H1 (cell line): ENCODE measurements around the gene INIP. TPM values are rescaled to one million over a fixed set of nuclear protein-coding genes. Genes with fewer than 3 reads are reported as not detected.

ENCODE experiments used
- CTCF ChIA-PET: fragments of 300-600 bp; sonication (Branson Sonifier 250); formaldehyde crosslinking; loops from one replicate; lab custom pipeline; 2021; ENCODE audit not compliant: partially characterized antibody; lab: Charles Lee
- POLR2A ChIA-PET: fragments of 300-600 bp; sonication (Branson Sonifier 250); formaldehyde crosslinking; loops from one replicate; lab custom pipeline; 2021; ENCODE audit warnings: inconsistent platforms; ENCODE audit not compliant: partially characterized antibody; lab: Charles Lee
- DNase-seq, 2 experiments: peaks; one replicate each; pipeline versions ENCODE4 v3.0.0 to v3.0.0-alpha.2; 2010 to 2022; ENCODE audit warnings: low spot score in 2 of 2, low read depth in 1 of 2, mixed read lengths in 1 of 2
- FAIRE-seq: peaks from 2 replicates; lab custom pipeline; 2011; peaks lifted over from hg19 to GRCh38; lab: Jason Lieb, UNC
- H2AFZ ChIP-seq: 2 replicates; pipeline ENCODE4 v1.8.1; 2012; ENCODE audit warnings: low read length, inconsistent platforms
- H2AK5ac ChIP-seq: 2 replicates; pipeline ENCODE4 v1.6.1; 2013; ENCODE audit warnings: low read depth, low read length
- H2BK120ac ChIP-seq: replicated peaks from 2 replicates; pipeline ENCODE3; 2013; ENCODE audit warnings: low read depth, low read length, inconsistent platforms
- H2BK12ac ChIP-seq: 2 replicates; pipeline ENCODE4 v1.6.1; 2013; ENCODE audit warnings: low read depth, low read length
- H2BK15ac ChIP-seq: 2 replicates; pipeline ENCODE4 v1.6.1; 2013; ENCODE audit warnings: low read length
- H2BK20ac ChIP-seq: 2 replicates; pipeline ENCODE4 v1.6.1; 2013; ENCODE audit warnings: low read length
- H2BK5ac ChIP-seq: 2 replicates; pipeline ENCODE4 v1.6.1; 2013; ENCODE audit warnings: low read depth, low read length
- H3K14ac ChIP-seq: 2 replicates; pipeline ENCODE4 v1.6.1; 2013; ENCODE audit warnings: inconsistent platforms; ENCODE audit not compliant: insufficient read length
- H3K18ac ChIP-seq: 2 replicates; pipeline ENCODE4 v1.6.1; 2013; ENCODE audit warnings: low read length; ENCODE audit errors: extremely low read depth
- H3K23ac ChIP-seq: 2 replicates; pipeline ENCODE4 v1.6.1; 2013; ENCODE audit warnings: inconsistent platforms; ENCODE audit not compliant: insufficient read length
- H3K23me2 ChIP-seq: 2 replicates; pipeline ENCODE4 v1.6.1; 2013; ENCODE audit warnings: low read depth, low read length
- H3K27ac ChIP-seq: 2 replicates; pipeline ENCODE4 v1.6.1; 2011; ENCODE audit warnings: low read depth, low read length, inconsistent platforms
- H3K27me3 ChIP-seq, 4 experiments: replicated peaks in 1 of 4; 1 replicate in 1 of 4; 2 replicates in 3 of 4; pipeline versions ENCODE4 v1.6.1 to v1.8.1; 2011 to 2013; ENCODE audit warnings: low read length in 3 of 4, mild to moderate bottlenecking in 3 of 4, inconsistent platforms in 2 of 4, mixed read lengths in 2 of 4, moderate library complexity in 1 of 4; ENCODE audit not compliant: control insufficient read depth in 3 of 4, insufficient read depth in 3 of 4; ENCODE audit errors: extremely low read depth in 1 of 4
- H3K36me3 ChIP-seq, 4 experiments: 2 replicates each; pipeline versions ENCODE4 v1.6.1 to v1.8.1; 2011 to 2013; ENCODE audit warnings: mild to moderate bottlenecking in 4 of 4, low read length in 3 of 4, moderate library complexity in 2 of 4, control low read depth in 1 of 4, inconsistent platforms in 1 of 4; ENCODE audit not compliant: insufficient read depth in 4 of 4, control insufficient read depth in 2 of 4
- H3K4ac ChIP-seq: replicated peaks from 2 replicates; pipeline ENCODE3; 2013; ENCODE audit warnings: low read length, low read depth, mixed read lengths, inconsistent platforms; ENCODE audit not compliant: insufficient read length
- H3K4me1 ChIP-seq, 4 experiments: replicated peaks in 1 of 4; 1 replicate in 1 of 4; 2 replicates in 3 of 4; pipeline versions ENCODE4 v1.6.1 to v1.8.1; 2011 to 2013; ENCODE audit warnings: low read length in 3 of 4, inconsistent platforms in 2 of 4, mixed read lengths in 1 of 4; ENCODE audit not compliant: insufficient read depth in 4 of 4, control insufficient read depth in 3 of 4
- H3K4me2 ChIP-seq, 2 experiments: 2 replicates each; pipeline versions ENCODE4 v1.6.1 to v1.8.1; 2011 to 2013; ENCODE audit warnings: low read depth in 2 of 2, low read length in 2 of 2, control low read depth in 1 of 2, inconsistent platforms in 1 of 2, mild to moderate bottlenecking in 1 of 2; ENCODE audit not compliant: insufficient read depth in 1 of 2
- H3K4me3 ChIP-seq, 4 experiments: fragments of 200-600, 300-600 bp in 1 of 4; sonication (generic), shearing (Covaris generic), sonication (Bioruptor Twin) in 1 of 4; 2 replicates each; pipeline versions ENCODE4 v1.5.1 to v1.8.1; 2011 to 2016; ENCODE audit warnings: low read length in 4 of 4, low read depth in 3 of 4, control low read depth in 2 of 4, inconsistent platforms in 2 of 4, mild to moderate bottlenecking in 2 of 4, mixed read lengths in 1 of 4, moderate library complexity in 1 of 4; ENCODE audit not compliant: insufficient read depth in 2 of 4; ENCODE audit errors: extremely low read depth in 1 of 4
- H3K56ac ChIP-seq: replicated peaks from 2 replicates; pipeline ENCODE3; 2013; ENCODE audit warnings: low read depth, mild to moderate bottlenecking, mixed read lengths, low read length, inconsistent platforms; ENCODE audit not compliant: insufficient read length
- H3K79me1 ChIP-seq: 2 replicates; pipeline ENCODE4 v1.6.1; 2013; ENCODE audit warnings: low read depth, low read length, control low read depth
- H3K79me2 ChIP-seq, 2 experiments: 2 replicates each; pipeline versions ENCODE4 v1.6.1 to v1.8.1; 2012 to 2013; ENCODE audit warnings: low read length in 2 of 2, mild to moderate bottlenecking in 2 of 2, inconsistent platforms in 1 of 2; ENCODE audit not compliant: insufficient read depth in 2 of 2, control insufficient read depth in 1 of 2
- H3K9ac ChIP-seq, 4 experiments: replicated peaks in 1 of 4; 1 replicate in 1 of 4; 2 replicates in 3 of 4; pipeline versions ENCODE4 v1.6.1 to v1.8.1; 2011 to 2013; ENCODE audit warnings: low read depth in 3 of 4, low read length in 3 of 4, control low read depth in 2 of 4, mild to moderate bottlenecking in 2 of 4, moderate library complexity in 2 of 4, inconsistent platforms in 1 of 4; ENCODE audit errors: extremely low read depth in 1 of 4
- H3K9me3 ChIP-seq, 2 experiments: 2 replicates each; pipeline versions ENCODE4 v1.6.1 to v1.8.1; 2012 to 2013; ENCODE audit warnings: mild to moderate bottlenecking in 2 of 2, moderate library complexity in 2 of 2, control low read depth in 1 of 2, inconsistent platforms in 1 of 2, low read depth in 1 of 2, low read length in 1 of 2, mixed read lengths in 1 of 2; ENCODE audit not compliant: insufficient read depth in 2 of 2
- H4K20me1 ChIP-seq, 2 experiments: replicated peaks in 1 of 2; 2 replicates each; pipeline versions ENCODE3 to v1.8.1; 2011 to 2013; ENCODE audit warnings: inconsistent platforms in 2 of 2, low read length in 2 of 2, mild to moderate bottlenecking in 1 of 2; ENCODE audit not compliant: insufficient read depth in 2 of 2, control insufficient read depth in 1 of 2
- H4K5ac ChIP-seq: 2 replicates; pipeline ENCODE4 v1.6.1; 2013; ENCODE audit warnings: low read length, low read depth, mixed read lengths, inconsistent platforms; ENCODE audit not compliant: insufficient read length
- H4K8ac ChIP-seq: 2 replicates; pipeline ENCODE4 v1.8.0; 2013; ENCODE audit warnings: mild to moderate bottlenecking, moderate library complexity, low read length, inconsistent platforms; ENCODE audit not compliant: insufficient read depth; ENCODE audit errors: extremely low read depth
- H4K91ac ChIP-seq: replicated peaks from 2 replicates; pipeline ENCODE3; 2013; ENCODE audit warnings: low read length, mixed read lengths, inconsistent platforms; ENCODE audit not compliant: insufficient read length
- ATF3 ChIP-seq: IDR thresholded peaks from 2 replicates; pipeline ENCODE4 v1.6.1; 2011; ENCODE audit warnings: low read depth, mild to moderate bottlenecking, low read length; ENCODE audit not compliant: insufficient read depth
- BRCA1 ChIP-seq: IDR thresholded peaks from 2 replicates; pipeline ENCODE4 v1.6.1; 2012; ENCODE audit warnings: low read depth, low read length, improper control_type of control experiment
- EP300 ChIP-seq, 2 experiments: IDR thresholded peaks; 1 replicate in 1 of 2; 2 replicates in 1 of 2; pipeline ENCODE4 v1.6.1; 2011 to 2012; ENCODE audit warnings: low read depth in 2 of 2, low read length in 2 of 2, mild to moderate bottlenecking in 2 of 2, borderline replicate concordance in 1 of 2, inconsistent platforms in 1 of 2, moderate library complexity in 1 of 2
- GTF2F1 ChIP-seq: IDR thresholded peaks from 2 replicates; pipeline ENCODE4 v1.6.1; 2012; ENCODE audit warnings: low read depth, low read length, improper control_type of control experiment, borderline replicate concordance
- KDM4A ChIP-seq: IDR thresholded peaks from one replicate; pipeline ENCODE4 v1.7.1; 2012; ENCODE audit warnings: low read depth, mild to moderate bottlenecking, moderate library complexity, low read length, inconsistent platforms; ENCODE audit not compliant: severe bottlenecking
- NANOG ChIP-seq: IDR thresholded peaks from 2 replicates; pipeline ENCODE4 v1.6.1; 2011; ENCODE audit warnings: low read length, low read depth, mild to moderate bottlenecking, inconsistent platforms; ENCODE audit not compliant: insufficient read depth, poor library complexity, severe bottlenecking
- RAD21 ChIP-seq, 2 experiments: IDR thresholded peaks in 1 of 2; conservative IDR thresholded peaks in 1 of 2; 2 replicates each; pipeline ENCODE4 v1.6.1; 2011; ENCODE audit warnings: low read depth in 2 of 2, low read length in 2 of 2, improper control_type of control experiment in 1 of 2, inconsistent platforms in 1 of 2, mild to moderate bottlenecking in 1 of 2, moderate library complexity in 1 of 2
- RFX5 ChIP-seq: IDR thresholded peaks from 2 replicates; pipeline ENCODE4 v1.6.1; 2011; ENCODE audit warnings: low read depth, low read length, improper control_type of control experiment, borderline replicate concordance
- RXRA ChIP-seq: IDR thresholded peaks from 2 replicates; pipeline ENCODE4 v1.6.1; 2011; ENCODE audit warnings: low read depth, mild to moderate bottlenecking, low read length, moderate library complexity; ENCODE audit not compliant: insufficient read depth
- SP1 ChIP-seq: IDR thresholded peaks from 2 replicates; pipeline ENCODE4 v1.6.1; 2011; ENCODE audit warnings: low read depth, low read length
- SRF ChIP-seq: IDR thresholded peaks from 2 replicates; pipeline ENCODE4 v1.6.1; 2011; ENCODE audit warnings: mild to moderate bottlenecking, low read depth, low read length, moderate library complexity
- SUZ12 ChIP-seq: fragments of 200-600 bp; sonication (generic); IDR thresholded peaks from 2 replicates; pipeline ENCODE4 v1.6.1; 2012; ENCODE audit warnings: mild to moderate bottlenecking, inconsistent platforms, low read length, moderate library complexity, mixed read lengths
- TAF7 ChIP-seq: optimal IDR thresholded peaks from 2 replicates; pipeline ENCODE3; 2011; ENCODE audit warnings: low read depth, mild to moderate bottlenecking, inconsistent platforms, low read length, moderate library complexity, borderline replicate concordance
- WGBS, 2 experiments: shearing (Covaris generic) in 1 of 2; methylation state at CpG; one replicate each; pipeline versions ENCODE4 v1.1.6 to v1.1.7; 2013 to 2015; ENCODE audit warnings: low lambda C conversion rate in 2 of 2, mixed read lengths in 2 of 2, inconsistent platforms in 1 of 2, low coverage in 1 of 2, missing lambda C conversion rate in 1 of 2; ENCODE audit not compliant: insufficient replicate concordance in 2 of 2, insufficient coverage in 1 of 2, insufficient read length in 1 of 2; ENCODE audit errors: extremely low coverage in 1 of 2, missing lambda C conversion rate in 1 of 2; 5-methylcytosine and 5-hydroxymethylcytosine counted together
- polyA plus RNA-seq, 7 experiments: library from polyadenylated mRNA; depleted of rRNA in 3 of 7; stranded (reverse) in 5 of 7; unstranded in 2 of 7; fragments of >200 nt in 5 of 7; fragments of 200-250 nt in 2 of 7; gene quantifications; 1 replicate in 5 of 7; 2 replicates in 1 of 7; 4 replicates in 1 of 7; pipeline versions ENCODE4 v1.2.1 to v1.2.3, GENCODE V29; 2011 to 2013; ENCODE audit warnings: missing spikeins in 2 of 7, mixed read lengths in 2 of 7
- total RNA-seq: library from RNA; stranded (reverse); fragmentation: NEBNext Ultra II Directional; extraction: Animal tissue kit (Norgen Biotek cat#: 25700); gene quantifications from 2 replicates; pipeline ENCODE4 v1.2.1, GENCODE V29; 2021

Gene INIP
- total and polyA plus RNA-seq, 2 of the 8 experiments (the other 6 are each of a cell fraction or from before 2014, with no cell fraction given), result 10.7 to 18.3 TPM

DNA sequence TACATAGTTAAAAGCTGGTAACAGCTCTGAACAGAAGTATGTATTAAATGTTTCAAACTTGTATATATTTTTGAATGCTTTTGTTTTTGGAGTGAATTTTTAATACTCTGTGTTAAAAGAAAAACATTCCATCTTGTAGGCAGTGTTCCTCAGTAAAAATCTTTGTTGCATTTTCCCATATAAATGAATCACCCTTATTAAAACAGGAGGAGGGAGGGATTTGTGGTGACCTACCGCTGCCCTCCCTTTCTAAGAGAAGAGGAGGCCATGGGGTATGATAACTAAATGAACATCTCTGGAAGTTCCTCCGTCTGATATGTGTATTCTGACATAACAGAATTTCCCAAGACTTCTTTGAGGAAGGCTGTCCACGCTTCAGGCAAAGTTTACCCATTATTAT is 53.4 kb downstream of the INIP start:
- Histone ChIP-seq H4K91ac (no peak overlapping the region), H3K4ac (no peak overlapping the region), H2AFZ (no peak overlapping the region), H3K23me2 (no peaks in the 10 kb centered on the region), H4K5ac (no peak overlapping the region), H3K79me1 (no peaks in the 10 kb centered on the region), H4K8ac (no peak overlapping the region), H2BK20ac (no peak overlapping the region), H3K56ac (no peak overlapping the region), H4K20me1 (peaks cover 0 to 1% of the 10 kb centered on the region in 2 experiments), H3K14ac (no peak overlapping the region), H3K23ac (no peak overlapping the region), H2AK5ac (no peak overlapping the region), H3K4me1 (no peaks in the 10 kb centered on the region), H3K27me3 (no peaks in the 10 kb centered on the region), H3K18ac (no peak overlapping the region), H2BK12ac (no peak overlapping the region), H3K9me3 (no peaks in the 10 kb centered on the region), H3K36me3 (peaks cover 0 to 2% (median 1%) of the 10 kb centered on the region in 4 experiments; a peak in 3 of 8 replicates), H2BK15ac (no peak overlapping the region), H3K9ac (no peak overlapping the region), H3K27ac (no peak overlapping the region), H2BK120ac (no peak overlapping the region), H2BK5ac (no peak overlapping the region), H3K4me2 (no peak overlapping the region), H3K79me2 (no peaks in the 10 kb centered on the region), H3K4me3 (no peak overlapping the region)
- ChIA-PET POLR2A (interaction anchor here (1.3 kb wide), 1 partner anchor 9 kb away, joined by 3 read pairs; no protein-coding TSS in a partner anchor), CTCF (interaction anchor here (0.7 to 2.5 kb wide), 3 partner anchors 14 to 298 kb away, joined by 3 to 6 read pairs (median 3); no protein-coding TSS in a partner anchor)
- 80% methylated on average over 3 of the region's 3 CpGs; no CpG with 5 or more reads in 1 of the 2 experiments for WGBS, 2 experiments
- DNase-seq, result no peak
- FAIRE-seq, result no peak
- no peak for TF ChIP-seq KDM4A
- TF ChIP-seq SRF, result no peak
- TF ChIP-seq RXRA, result no peak
- no peak for TF ChIP-seq BRCA1
- TF ChIP-seq TAF7, result no peak
- no peak for TF ChIP-seq SUZ12
- no peak for TF ChIP-seq GTF2F1
- no peak for TF ChIP-seq RFX5
- no peak for TF ChIP-seq SP1
- TF ChIP-seq EP300 (IDR thresholded peaks at IDR 0.05; ENCODE audit: borderline replicate concordance in 1 of 2, low read depth in 2 of 2, low read length in 2 of 2), result no peak
- no peak for TF ChIP-seq ATF3
- TF ChIP-seq RAD21 (IDR thresholded peaks at IDR 0.05 in 1 of 2, conservative IDR thresholded peaks at IDR 0.05 in 1 of 2; ENCODE audit: low read depth in 2 of 2, low read length in 2 of 2), result no peak
- TF ChIP-seq NANOG, result no peak
